Measurements from ENCODE around the gene ARAP3.
A peak's percentile ranks its signal among the peaks of the same experiment; 100 is the strongest.

The ARAP3 gene

DNA sequence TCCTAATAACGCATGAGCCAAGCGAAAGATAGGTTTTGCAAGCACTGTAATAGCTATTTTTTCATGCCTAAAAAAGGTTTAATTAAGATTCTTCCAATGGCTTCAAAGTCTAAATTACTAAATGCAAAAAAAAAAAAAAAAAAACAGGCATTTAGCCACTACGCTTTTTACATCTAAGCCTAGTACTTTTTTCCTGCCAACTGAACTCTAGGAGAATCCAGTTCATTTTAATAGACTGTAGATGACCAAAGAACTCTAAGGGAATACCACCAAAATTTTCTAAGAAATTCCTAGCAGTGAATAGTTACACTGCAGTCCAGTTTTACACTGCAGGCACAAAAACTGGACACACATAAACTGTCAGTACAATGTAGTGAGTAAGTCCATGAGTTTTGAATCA is 73.0 kb downstream of the ARAP3 start:
- no peak for DNase-seq

DNA sequence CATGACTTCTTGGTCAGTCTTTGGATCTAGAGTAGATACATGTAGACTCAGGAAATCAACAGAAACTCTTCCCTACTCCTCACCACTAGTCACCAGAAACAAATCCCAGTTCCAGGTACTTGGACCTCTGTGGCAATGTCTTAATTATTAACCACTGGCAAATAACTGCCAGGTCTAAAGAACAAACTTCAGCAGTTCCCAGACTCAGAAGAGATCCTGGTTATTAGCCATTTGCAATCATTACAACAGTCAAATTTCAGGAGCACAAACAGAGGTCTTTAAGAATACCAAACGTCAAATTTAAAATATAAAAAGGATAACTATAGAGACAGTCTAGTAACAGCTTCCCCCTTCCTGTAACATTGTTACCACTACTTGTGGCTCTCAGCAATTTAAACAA is 73.5 kb downstream of the ARAP3 start:
- DNase-seq, result no peak

GRCh38 chr5:141608046-141608445 is 74.0 kb downstream of the ARAP3 start:
- no peak for DNase-seq

DNA sequence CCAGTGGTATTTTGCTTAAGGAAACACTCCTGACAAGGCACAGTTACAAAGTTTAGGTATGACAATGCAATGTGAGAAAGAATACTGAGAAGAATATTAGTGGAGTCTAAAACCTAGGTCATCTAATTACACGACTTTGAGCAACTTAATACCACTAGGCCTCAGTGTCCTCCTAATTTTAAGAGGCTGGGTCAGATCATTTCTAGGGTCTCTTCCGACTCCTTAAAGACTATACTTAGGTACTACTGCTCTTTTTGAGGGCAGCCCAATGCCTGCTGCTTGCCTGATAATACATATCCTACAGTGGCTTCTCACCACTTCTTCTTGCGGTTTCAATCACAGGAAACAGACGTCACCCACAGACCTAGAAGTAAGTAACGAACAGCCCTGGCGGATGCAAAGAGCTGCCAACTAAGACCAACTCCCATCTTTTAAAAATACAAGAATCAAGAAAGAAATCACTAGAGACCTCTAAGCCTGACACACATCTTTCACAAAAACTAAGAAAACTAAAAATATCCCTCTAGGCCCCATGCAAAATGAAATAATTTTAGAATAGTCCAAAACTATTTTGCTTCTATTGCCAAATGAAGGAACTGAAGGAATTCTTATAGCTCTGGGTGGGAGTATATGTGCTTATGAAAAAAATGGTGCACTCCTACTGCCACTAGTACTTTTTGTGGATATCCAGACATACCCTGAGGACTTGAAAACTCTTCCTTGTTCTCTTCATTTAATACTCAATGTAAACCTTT is 76.3 kb downstream of the ARAP3 start:
- DNase-seq, result peak; percentile 75

DNA sequence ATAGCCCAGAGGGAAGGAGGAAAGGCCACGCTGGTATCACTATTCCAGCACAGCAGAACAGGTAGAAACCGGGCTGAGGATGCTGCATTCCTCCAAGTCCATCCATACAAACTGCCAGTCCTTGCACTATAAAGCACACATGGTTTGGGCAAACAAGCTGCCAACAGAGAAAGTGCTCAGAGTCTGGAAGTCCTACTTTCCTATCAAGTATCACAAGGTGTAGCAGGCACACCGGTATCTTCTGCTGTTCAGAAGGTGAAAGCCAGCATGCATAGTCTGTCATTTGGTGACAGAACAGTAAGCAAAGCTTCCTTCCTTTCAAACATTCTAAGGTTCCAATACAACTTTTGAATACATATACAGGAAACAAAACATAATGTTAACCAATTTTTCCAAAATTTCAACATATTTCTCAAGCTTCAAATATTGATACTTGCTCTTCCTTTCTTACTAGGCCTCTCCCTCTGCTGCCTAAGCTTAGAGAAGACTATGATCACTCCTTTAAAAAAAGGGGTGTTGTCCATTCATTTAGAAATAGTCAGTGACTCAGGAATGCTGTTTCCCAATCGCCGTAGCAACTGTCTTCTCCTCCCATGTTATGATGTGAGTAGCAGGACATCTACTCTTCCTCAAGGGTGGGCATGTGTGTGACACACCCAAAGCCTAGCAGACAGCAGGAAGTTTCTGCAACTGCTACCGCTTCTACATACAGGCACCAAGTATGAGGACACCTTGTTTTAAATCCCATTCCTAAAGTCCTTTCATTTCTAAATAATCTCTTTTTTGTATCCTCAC is 77.9 kb downstream of the ARAP3 start:
- peak; percentile 25 for DNase-seq

Data from CD4-positive, alpha-beta T cell treated with Interleukin-6 for 4 hours (primary cell).